Ramos (cell line): ENCODE measurements around the gene PLSCR3.

Source experiments
- in situ Hi-C: fragments of 300-500 bp; cut with MboI; formaldehyde crosslinking; loops from one replicate; pipeline ENCODE4 v1.14.3; 2022; ENCODE audit warnings: low sequenced_read_pairs; ENCODE audit not compliant: unreplicated experiment

PLSCR3 gene

GRCh38 chr17:7354262-7354843 lies 40.0 kb downstream of the PLSCR3 start:
- in situ Hi-C loops: no loop called here

DNA sequence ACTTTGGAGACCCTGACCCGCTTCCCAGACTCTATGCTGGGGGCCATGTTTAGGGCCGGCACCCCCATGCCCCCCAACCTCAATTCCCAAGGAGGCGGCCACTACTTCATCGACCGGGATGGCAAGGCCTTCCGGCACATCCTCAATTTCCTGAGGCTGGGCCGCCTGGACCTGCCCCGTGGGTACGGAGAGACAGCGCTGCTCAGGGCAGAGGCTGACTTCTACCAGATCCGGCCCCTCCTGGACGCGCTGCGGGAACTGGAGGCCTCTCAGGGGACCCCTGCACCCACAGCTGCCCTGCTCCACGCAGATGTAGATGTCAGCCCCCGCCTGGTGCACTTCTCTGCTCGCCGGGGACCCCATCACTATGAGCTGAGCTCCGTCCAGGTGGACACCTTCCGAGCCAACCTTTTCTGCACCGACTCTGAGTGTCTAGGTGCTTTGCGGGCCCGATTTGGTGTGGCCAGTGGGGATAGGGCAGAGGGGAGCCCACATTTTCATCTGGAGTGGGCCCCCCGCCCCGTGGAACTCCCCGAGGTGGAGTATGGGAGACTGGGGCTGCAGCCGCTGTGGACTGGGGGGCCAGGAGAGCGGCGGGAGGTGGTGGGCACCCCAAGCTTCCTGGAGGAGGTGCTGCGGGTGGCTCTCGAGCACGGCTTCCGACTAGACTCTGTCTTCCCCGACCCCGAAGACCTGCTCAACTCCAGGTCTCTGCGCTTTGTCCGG lies 41.3 kb downstream of the PLSCR3 start:
- in situ Hi-C loops: no loop called here

DNA sequence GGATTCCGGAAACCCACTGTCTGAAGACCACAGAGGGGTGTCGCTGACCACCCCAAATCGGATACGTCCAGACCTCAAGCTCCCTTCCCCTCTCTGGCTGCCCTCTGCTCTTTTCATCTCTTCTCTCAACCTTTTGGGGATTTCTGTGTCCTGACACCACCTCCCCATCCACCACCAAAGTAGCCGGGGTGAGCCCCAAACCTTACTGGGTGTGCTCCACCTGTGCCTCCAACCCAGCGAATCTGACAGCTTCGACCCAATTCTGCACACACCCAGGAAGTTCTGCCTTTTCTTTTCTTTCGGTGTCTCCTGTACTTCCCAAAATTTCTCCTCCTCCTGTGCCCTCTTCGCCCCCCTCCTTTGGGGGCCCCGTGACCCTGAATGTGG lies 41.8 kb downstream of the PLSCR3 start:
- in situ Hi-C loops: no loop called here

- in situ Hi-C loops: no loop called here
Observed at GRCh38 chr17:7351665-7352502, 42.4 kb downstream of the PLSCR3 start, which contains the start of gene KCTD11. KCTD11 (plus strand) TSS chr17:7352162.

DNA sequence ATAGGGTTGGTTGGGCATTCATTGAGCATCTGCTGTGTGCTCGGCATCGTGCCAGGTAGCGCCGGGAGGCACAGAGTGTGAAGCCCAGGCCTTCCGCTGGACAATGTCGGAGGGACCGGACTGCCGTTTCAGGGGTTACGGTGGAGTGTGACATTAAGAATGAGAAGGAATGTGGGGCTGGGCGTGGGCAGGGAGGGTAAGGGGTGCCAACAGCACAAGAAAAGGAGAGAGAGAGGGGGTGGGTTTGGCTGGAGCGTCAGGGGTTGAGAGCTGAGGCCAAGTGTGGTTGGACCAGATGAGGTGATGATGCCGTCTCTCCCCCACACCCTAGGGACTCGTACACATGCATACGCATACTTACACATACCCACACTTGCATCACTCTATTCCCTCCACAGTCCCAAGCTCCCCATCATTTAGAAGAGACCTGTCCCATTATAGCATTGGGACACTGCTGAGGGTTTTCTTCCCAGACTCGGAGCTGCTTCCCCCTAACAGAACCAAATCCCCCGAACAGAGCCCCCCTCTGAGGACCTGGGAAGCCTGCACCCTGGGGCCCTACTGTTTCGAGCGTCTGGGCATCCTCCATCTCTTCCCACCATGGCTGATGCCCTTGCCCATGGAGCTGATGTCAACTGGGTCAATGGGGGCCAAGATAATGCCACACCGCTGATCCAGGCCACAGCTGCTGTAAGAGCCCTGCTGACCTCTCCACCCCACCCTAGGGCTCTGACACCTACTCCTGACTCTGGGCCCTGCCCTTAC lies 45.7 kb downstream of the PLSCR3 start:
- in situ Hi-C loops: loop anchor here (10.0 kb wide), 1 partner anchor 74 kb away; no protein-coding TSS in a partner anchor

DNA sequence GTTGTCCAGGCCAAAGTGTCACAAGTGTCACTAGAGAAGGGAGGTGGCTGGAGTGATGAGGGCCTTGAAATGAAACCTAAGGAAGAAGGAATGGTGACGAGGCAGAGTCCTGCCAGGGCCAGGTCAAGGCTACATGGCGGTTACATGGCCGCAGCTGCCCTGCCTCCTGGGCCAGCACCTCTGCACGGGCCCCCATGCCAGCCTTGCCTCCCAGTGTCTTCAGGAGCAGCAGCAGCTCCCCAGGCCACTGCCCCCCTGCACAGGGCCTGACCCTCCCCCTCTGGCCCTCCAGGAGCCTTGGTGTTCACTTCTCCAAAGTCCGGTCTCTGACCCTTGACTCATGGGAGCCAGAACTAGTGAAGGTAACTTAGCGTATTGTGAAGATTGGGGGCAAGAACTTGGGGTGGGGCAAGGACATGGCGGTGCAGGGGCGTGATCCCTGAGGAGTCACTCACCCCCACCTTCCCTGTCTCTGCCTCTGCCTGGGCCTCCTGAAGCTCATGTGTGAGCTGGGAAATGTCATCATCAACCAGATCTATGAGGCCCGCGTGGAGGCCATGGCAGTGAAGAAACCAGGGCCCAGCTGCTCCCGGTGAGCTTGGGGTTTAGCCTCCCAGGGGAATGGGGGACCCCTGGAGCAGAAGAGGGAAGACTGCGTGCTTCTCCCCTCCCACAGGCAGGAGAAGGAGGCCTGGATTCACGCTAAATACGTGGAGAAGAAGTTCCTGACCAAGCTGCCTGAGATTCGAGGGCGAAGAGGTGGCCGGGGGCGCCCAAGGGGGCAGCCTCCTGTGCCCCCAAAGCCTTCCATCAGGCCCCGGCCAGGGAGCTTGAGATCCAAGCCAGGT lies 46.5 kb downstream of the PLSCR3 start:
- in situ Hi-C loops: loop anchor here (10.0 kb wide), 1 partner anchor 73 kb away; no protein-coding TSS in a partner anchor

- in situ Hi-C loops: loop anchor here (10.0 kb wide), 1 partner anchor 72 kb away; no protein-coding TSS in a partner anchor
Observed at GRCh38 chr17:7346761-7347614, 47.3 kb downstream of the PLSCR3 start.

- in situ Hi-C loops: loop anchor here (10.0 kb wide), 1 partner anchor 68 kb away; no protein-coding TSS in a partner anchor
Observed at GRCh38 chr17:7343250-7343649, 51.1 kb downstream of the PLSCR3 start.

GRCh38 chr17:7341842-7342241 lies 52.5 kb downstream of the PLSCR3 start:
- in situ Hi-C loops: loop anchor here (10.0 kb wide), 1 partner anchor 67 kb away; no protein-coding TSS in a partner anchor

DNA sequence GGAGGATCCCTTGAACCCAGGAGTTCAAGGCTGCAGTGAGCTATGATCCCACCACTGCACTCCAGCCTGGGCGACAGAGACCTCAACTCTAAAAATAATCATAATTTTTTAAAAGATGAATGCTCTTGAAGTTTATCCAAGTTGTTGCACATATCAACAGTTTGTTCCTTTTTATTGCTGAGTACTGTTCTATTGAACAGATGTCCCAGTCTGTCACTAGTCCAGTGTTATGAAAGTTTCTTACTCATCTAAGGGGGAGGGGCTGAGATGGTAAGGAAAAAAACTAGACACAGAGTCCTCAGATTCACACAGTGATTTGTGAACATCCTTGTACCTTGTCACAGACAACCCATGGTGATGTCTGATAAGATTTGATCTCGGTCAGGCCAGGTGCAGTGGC lies 54.1 kb downstream of the PLSCR3 start:
- in situ Hi-C loops: loop anchor here (10.0 kb wide), 1 partner anchor 65 kb away; no protein-coding TSS in a partner anchor
